H1 (cell line): ENCODE measurements around the gene ELOVL2. TPM values are rescaled to one million over a fixed set of nuclear protein-coding genes. Genes with fewer than 3 reads are reported as not detected.
A peak's percentile ranks its signal among the peaks of the same experiment; 100 is the strongest.

Experiments used
- CTCF ChIA-PET: fragments of 300-600 bp; sonication (Branson Sonifier 250); formaldehyde crosslinking; loops from one replicate; lab custom pipeline; 2021; ENCODE audit not compliant: partially characterized antibody; lab: Charles Lee
- POLR2A ChIA-PET: fragments of 300-600 bp; sonication (Branson Sonifier 250); formaldehyde crosslinking; loops from one replicate; lab custom pipeline; 2021; ENCODE audit warnings: inconsistent platforms; ENCODE audit not compliant: partially characterized antibody; lab: Charles Lee
- DNase-seq, 2 experiments: peaks; one replicate each; pipeline versions ENCODE4 v3.0.0 to v3.0.0-alpha.2; 2010 to 2022; ENCODE audit warnings: low spot score in 2 of 2, low read depth in 1 of 2, mixed read lengths in 1 of 2
- FAIRE-seq: peaks from 2 replicates; lab custom pipeline; 2011; peaks lifted over from hg19 to GRCh38; lab: Jason Lieb, UNC
- H2AFZ ChIP-seq: 2 replicates; pipeline ENCODE4 v1.8.1; 2012; ENCODE audit warnings: low read length, inconsistent platforms
- H2AK5ac ChIP-seq: 2 replicates; pipeline ENCODE4 v1.6.1; 2013; ENCODE audit warnings: low read depth, low read length
- H2BK120ac ChIP-seq: replicated peaks from 2 replicates; pipeline ENCODE3; 2013; ENCODE audit warnings: low read depth, low read length, inconsistent platforms
- H2BK12ac ChIP-seq: 2 replicates; pipeline ENCODE4 v1.6.1; 2013; ENCODE audit warnings: low read depth, low read length
- H2BK15ac ChIP-seq: 2 replicates; pipeline ENCODE4 v1.6.1; 2013; ENCODE audit warnings: low read length
- H2BK20ac ChIP-seq: 2 replicates; pipeline ENCODE4 v1.6.1; 2013; ENCODE audit warnings: low read length
- H2BK5ac ChIP-seq: 2 replicates; pipeline ENCODE4 v1.6.1; 2013; ENCODE audit warnings: low read depth, low read length
- H3K14ac ChIP-seq: 2 replicates; pipeline ENCODE4 v1.6.1; 2013; ENCODE audit warnings: inconsistent platforms; ENCODE audit not compliant: insufficient read length
- H3K18ac ChIP-seq: 2 replicates; pipeline ENCODE4 v1.6.1; 2013; ENCODE audit warnings: low read length; ENCODE audit errors: extremely low read depth
- H3K23ac ChIP-seq: 2 replicates; pipeline ENCODE4 v1.6.1; 2013; ENCODE audit warnings: inconsistent platforms; ENCODE audit not compliant: insufficient read length
- H3K23me2 ChIP-seq: 2 replicates; pipeline ENCODE4 v1.6.1; 2013; ENCODE audit warnings: low read depth, low read length
- H3K27ac ChIP-seq: 2 replicates; pipeline ENCODE4 v1.6.1; 2011; ENCODE audit warnings: low read depth, low read length, inconsistent platforms
- H3K27me3 ChIP-seq, 4 experiments: replicated peaks in 1 of 4; 1 replicate in 1 of 4; 2 replicates in 3 of 4; pipeline versions ENCODE4 v1.6.1 to v1.8.1; 2011 to 2013; ENCODE audit warnings: low read length in 3 of 4, mild to moderate bottlenecking in 3 of 4, inconsistent platforms in 2 of 4, mixed read lengths in 2 of 4, moderate library complexity in 1 of 4; ENCODE audit not compliant: control insufficient read depth in 3 of 4, insufficient read depth in 3 of 4; ENCODE audit errors: extremely low read depth in 1 of 4
- H3K36me3 ChIP-seq, 4 experiments: 2 replicates each; pipeline versions ENCODE4 v1.6.1 to v1.8.1; 2011 to 2013; ENCODE audit warnings: mild to moderate bottlenecking in 4 of 4, low read length in 3 of 4, moderate library complexity in 2 of 4, control low read depth in 1 of 4, inconsistent platforms in 1 of 4; ENCODE audit not compliant: insufficient read depth in 4 of 4, control insufficient read depth in 2 of 4
- H3K4ac ChIP-seq: replicated peaks from 2 replicates; pipeline ENCODE3; 2013; ENCODE audit warnings: low read length, low read depth, mixed read lengths, inconsistent platforms; ENCODE audit not compliant: insufficient read length
- H3K4me1 ChIP-seq, 4 experiments: replicated peaks in 1 of 4; 1 replicate in 1 of 4; 2 replicates in 3 of 4; pipeline versions ENCODE4 v1.6.1 to v1.8.1; 2011 to 2013; ENCODE audit warnings: low read length in 3 of 4, inconsistent platforms in 2 of 4, mixed read lengths in 1 of 4; ENCODE audit not compliant: insufficient read depth in 4 of 4, control insufficient read depth in 3 of 4
- H3K4me2 ChIP-seq, 2 experiments: 2 replicates each; pipeline versions ENCODE4 v1.6.1 to v1.8.1; 2011 to 2013; ENCODE audit warnings: low read depth in 2 of 2, low read length in 2 of 2, control low read depth in 1 of 2, inconsistent platforms in 1 of 2, mild to moderate bottlenecking in 1 of 2; ENCODE audit not compliant: insufficient read depth in 1 of 2
- H3K4me3 ChIP-seq, 4 experiments: fragments of 200-600, 300-600 bp in 1 of 4; sonication (generic), shearing (Covaris generic), sonication (Bioruptor Twin) in 1 of 4; 2 replicates each; pipeline versions ENCODE4 v1.5.1 to v1.8.1; 2011 to 2016; ENCODE audit warnings: low read length in 4 of 4, low read depth in 3 of 4, control low read depth in 2 of 4, inconsistent platforms in 2 of 4, mild to moderate bottlenecking in 2 of 4, mixed read lengths in 1 of 4, moderate library complexity in 1 of 4; ENCODE audit not compliant: insufficient read depth in 2 of 4; ENCODE audit errors: extremely low read depth in 1 of 4
- H3K56ac ChIP-seq: replicated peaks from 2 replicates; pipeline ENCODE3; 2013; ENCODE audit warnings: low read depth, mild to moderate bottlenecking, mixed read lengths, low read length, inconsistent platforms; ENCODE audit not compliant: insufficient read length
- H3K79me1 ChIP-seq: 2 replicates; pipeline ENCODE4 v1.6.1; 2013; ENCODE audit warnings: low read depth, low read length, control low read depth
- H3K79me2 ChIP-seq, 2 experiments: 2 replicates each; pipeline versions ENCODE4 v1.6.1 to v1.8.1; 2012 to 2013; ENCODE audit warnings: low read length in 2 of 2, mild to moderate bottlenecking in 2 of 2, inconsistent platforms in 1 of 2; ENCODE audit not compliant: insufficient read depth in 2 of 2, control insufficient read depth in 1 of 2
- H3K9ac ChIP-seq, 4 experiments: replicated peaks in 1 of 4; 1 replicate in 1 of 4; 2 replicates in 3 of 4; pipeline versions ENCODE4 v1.6.1 to v1.8.1; 2011 to 2013; ENCODE audit warnings: low read depth in 3 of 4, low read length in 3 of 4, control low read depth in 2 of 4, mild to moderate bottlenecking in 2 of 4, moderate library complexity in 2 of 4, inconsistent platforms in 1 of 4; ENCODE audit errors: extremely low read depth in 1 of 4
- H3K9me3 ChIP-seq, 2 experiments: 2 replicates each; pipeline versions ENCODE4 v1.6.1 to v1.8.1; 2012 to 2013; ENCODE audit warnings: mild to moderate bottlenecking in 2 of 2, moderate library complexity in 2 of 2, control low read depth in 1 of 2, inconsistent platforms in 1 of 2, low read depth in 1 of 2, low read length in 1 of 2, mixed read lengths in 1 of 2; ENCODE audit not compliant: insufficient read depth in 2 of 2
- H4K20me1 ChIP-seq, 2 experiments: replicated peaks in 1 of 2; 2 replicates each; pipeline versions ENCODE3 to v1.8.1; 2011 to 2013; ENCODE audit warnings: inconsistent platforms in 2 of 2, low read length in 2 of 2, mild to moderate bottlenecking in 1 of 2; ENCODE audit not compliant: insufficient read depth in 2 of 2, control insufficient read depth in 1 of 2
- H4K5ac ChIP-seq: 2 replicates; pipeline ENCODE4 v1.6.1; 2013; ENCODE audit warnings: low read length, low read depth, mixed read lengths, inconsistent platforms; ENCODE audit not compliant: insufficient read length
- H4K8ac ChIP-seq: 2 replicates; pipeline ENCODE4 v1.8.0; 2013; ENCODE audit warnings: mild to moderate bottlenecking, moderate library complexity, low read length, inconsistent platforms; ENCODE audit not compliant: insufficient read depth; ENCODE audit errors: extremely low read depth
- H4K91ac ChIP-seq: replicated peaks from 2 replicates; pipeline ENCODE3; 2013; ENCODE audit warnings: low read length, mixed read lengths, inconsistent platforms; ENCODE audit not compliant: insufficient read length
- ATF3 ChIP-seq: IDR thresholded peaks from 2 replicates; pipeline ENCODE4 v1.6.1; 2011; ENCODE audit warnings: low read depth, mild to moderate bottlenecking, low read length; ENCODE audit not compliant: insufficient read depth
- BCL11A ChIP-seq, 2 experiments: IDR thresholded peaks; one replicate each; pipeline ENCODE4 v1.6.1; 2011; ENCODE audit warnings: low read depth in 2 of 2, low read length in 2 of 2, mild to moderate bottlenecking in 2 of 2
- CBX5 ChIP-seq: fragments of 300-800, 300-1000 bp; sonication (generic); IDR thresholded peaks from 2 replicates; pipeline ENCODE4 v1.7.1; 2016; ENCODE audit warnings: antibody characterized with exemption, low read length, low read depth
- CEBPB ChIP-seq: IDR thresholded peaks from 2 replicates; pipeline ENCODE4 v1.6.1; 2012; ENCODE audit warnings: low read depth, low read length
- GTF2F1 ChIP-seq: IDR thresholded peaks from 2 replicates; pipeline ENCODE4 v1.6.1; 2012; ENCODE audit warnings: low read depth, low read length, improper control_type of control experiment, borderline replicate concordance
- MAFK ChIP-seq: IDR thresholded peaks from 2 replicates; pipeline ENCODE4 v1.6.1; 2012; ENCODE audit warnings: low read depth, mild to moderate bottlenecking, improper control_type of control experiment, low read length
- POU5F1 ChIP-seq: IDR thresholded peaks from 2 replicates; pipeline ENCODE4 v1.6.1; 2011; ENCODE audit warnings: low read depth, mild to moderate bottlenecking, low read length, moderate library complexity
- RNF2 ChIP-seq: fragments of 200-900, 300-1000 bp; sonication (generic); IDR thresholded peaks from 2 replicates; pipeline ENCODE4 v1.7.1; 2016; ENCODE audit warnings: borderline replicate concordance, low read depth, mild to moderate bottlenecking, antibody characterized with exemption, low read length; ENCODE audit not compliant: poor library complexity, severe bottlenecking; ENCODE audit errors: missing control alignments
- SIX5 ChIP-seq: IDR thresholded peaks from 2 replicates; pipeline ENCODE4 v1.6.1; 2011; ENCODE audit warnings: mild to moderate bottlenecking, low read depth, low read length
- SP2 ChIP-seq: IDR thresholded peaks from 2 replicates; pipeline ENCODE4 v1.6.1; 2012; ENCODE audit warnings: mild to moderate bottlenecking, low read length, inconsistent platforms
- TBP ChIP-seq: IDR thresholded peaks from 2 replicates; pipeline ENCODE4 v1.6.1; 2011; ENCODE audit warnings: low read depth, low read length, improper control_type of control experiment
- TCF12 ChIP-seq: IDR thresholded peaks from 2 replicates; pipeline ENCODE4 v1.6.1; 2011; ENCODE audit warnings: low read depth, mild to moderate bottlenecking, low read length
- TEAD4 ChIP-seq: IDR thresholded peaks from 2 replicates; pipeline ENCODE4 v1.6.1; 2012; ENCODE audit warnings: low read depth, low read length, inconsistent platforms, mixed read lengths
- YY1 ChIP-seq: IDR thresholded peaks from 2 replicates; pipeline ENCODE4 v1.6.1; 2011; ENCODE audit warnings: low read depth, mild to moderate bottlenecking, low read length
- ZNF274 ChIP-seq: IDR thresholded peaks from 2 replicates; pipeline ENCODE4 v1.7.0; 2012; ENCODE audit warnings: low read length, borderline replicate concordance; ENCODE audit errors: extremely low read depth
- WGBS, 2 experiments: shearing (Covaris generic) in 1 of 2; methylation state at CpG; one replicate each; pipeline versions ENCODE4 v1.1.6 to v1.1.7; 2013 to 2015; ENCODE audit warnings: low lambda C conversion rate in 2 of 2, mixed read lengths in 2 of 2, inconsistent platforms in 1 of 2, low coverage in 1 of 2, missing lambda C conversion rate in 1 of 2; ENCODE audit not compliant: insufficient replicate concordance in 2 of 2, insufficient coverage in 1 of 2, insufficient read length in 1 of 2; ENCODE audit errors: extremely low coverage in 1 of 2, missing lambda C conversion rate in 1 of 2; 5-methylcytosine and 5-hydroxymethylcytosine counted together
- polyA plus RNA-seq, 7 experiments: library from polyadenylated mRNA; depleted of rRNA in 3 of 7; stranded (reverse) in 5 of 7; unstranded in 2 of 7; fragments of >200 nt in 5 of 7; fragments of 200-250 nt in 2 of 7; gene quantifications; 1 replicate in 5 of 7; 2 replicates in 1 of 7; 4 replicates in 1 of 7; pipeline versions ENCODE4 v1.2.1 to v1.2.3, GENCODE V29; 2011 to 2013; ENCODE audit warnings: missing spikeins in 2 of 7, mixed read lengths in 2 of 7
- total RNA-seq: library from RNA; stranded (reverse); fragmentation: NEBNext Ultra II Directional; extraction: Animal tissue kit (Norgen Biotek cat#: 25700); gene quantifications from 2 replicates; pipeline ENCODE4 v1.2.1, GENCODE V29; 2021

The ELOVL2 gene
- total and polyA plus RNA-seq, 2 of the 8 experiments (the other 6 are each of a cell fraction or from before 2014, with no cell fraction given) = 0.42 to 0.89 TPM

GRCh38 chr6:11067348-11067747 lies 23.2 kb upstream of the ELOVL2 start:
- Histone ChIP-seq H3K27me3 (no peaks in the 10 kb centered on the region), H3K23ac (no peak overlapping the region), H2BK20ac (no peak overlapping the region), H3K4me3 (no peak overlapping the region), H2AK5ac (no peak overlapping the region), H3K56ac (no peak overlapping the region), H2BK5ac (no peak overlapping the region), H3K79me2 (no peaks in the 10 kb centered on the region), H4K8ac (no peak overlapping the region), H3K18ac (no peak overlapping the region), H3K4me1 (no peaks in the 10 kb centered on the region), H3K14ac (no peak overlapping the region), H4K20me1 (no peaks in the 10 kb centered on the region), H2BK120ac (no peak overlapping the region), H3K27ac (no peak overlapping the region), H2BK12ac (no peak overlapping the region), H3K9ac (no peak overlapping the region), H3K4ac (no peak overlapping the region), H3K79me1 (no peaks in the 10 kb centered on the region), H3K36me3 (no peaks in the 10 kb centered on the region), H4K5ac (no peak overlapping the region), H2AFZ (peak overlapping the region; percentile 80), H3K23me2 (no peaks in the 10 kb centered on the region), H4K91ac (no peak overlapping the region), H3K4me2 (no peak overlapping the region), H2BK15ac (no peak overlapping the region), H3K9me3 (no peaks in the 10 kb centered on the region)
- ChIA-PET POLR2A (interaction anchor here (0.7 kb wide), 1 partner anchor 116 kb away, joined by 3 read pairs; no protein-coding TSS in a partner anchor), CTCF (interaction anchor here (0.6 to 5.0 kb wide), 17 partner anchors 8 to 431 kb away, joined by 3 to 34 read pairs (median 4); no protein-coding TSS in a partner anchor)
- DNase-seq (no peak), FAIRE-seq (no peak)
- 78% methylated on average over 2 of the region's 2 CpGs; no CpG with 5 or more reads in 1 of the 2 experiments for WGBS, 2 experiments
- TF ChIP-seq MAFK (no peak), GTF2F1 (no peak), TCF12 (no peak), POU5F1 (no peak), SIX5 (no peak), SP2 (no peak), ZNF274 (no peak), TBP (no peak), BCL11A (IDR thresholded peaks at IDR 0.05; ENCODE audit: low read depth in 2 of 2, low read length in 2 of 2) (no peak), YY1 (no peak), CBX5 (no peak), RNF2 (no peak), TEAD4 (no peak), CEBPB (no peak), ATF3 (no peak)
